Neural cell (in vitro differentiated cells): ENCODE results near the gene RNF145.

Source experiments
- CTCF ChIP-seq: fragments of 450-650 bp; IDR thresholded peaks from 2 replicates; pipeline ENCODE4 v1.5.1; 2014; ENCODE audit warnings: antibody characterized with exemption, mild to moderate bottlenecking, moderate library complexity; ENCODE audit not compliant: poor library complexity, severe bottlenecking
- EP300 ChIP-seq: fragments of 450-650 bp; conservative IDR thresholded peaks from 2 replicates; pipeline ENCODE4 v1.6.1; 2014; ENCODE audit warnings: antibody characterized with exemption, mild to moderate bottlenecking, moderate library complexity; ENCODE audit not compliant: poor library complexity, severe bottlenecking
- EZH2 ChIP-seq: fragments of 200-600, 300-800 bp; shearing (Covaris generic), sonication (generic); IDR thresholded peaks from 2 replicates; pipeline ENCODE4 v1.6.1; 2014; ENCODE audit warnings: antibody characterized with exemption, low read length, borderline replicate concordance, mild to moderate bottlenecking; ENCODE audit not compliant: insufficient read depth, poor library complexity, severe bottlenecking
- MXI1 ChIP-seq: fragments of 450-650 bp; conservative IDR thresholded peaks from 2 replicates; pipeline ENCODE4 v1.6.1; 2014; ENCODE audit warnings: antibody characterized with exemption, mild to moderate bottlenecking; ENCODE audit not compliant: poor library complexity, severe bottlenecking
- POLR2AphosphoS5 ChIP-seq: IDR thresholded peaks from 2 replicates; pipeline ENCODE4 v1.6.1; 2012
- RAD21 ChIP-seq: fragments of 450-650 bp; conservative IDR thresholded peaks from 2 replicates; pipeline ENCODE4 v1.6.1; 2014; ENCODE audit warnings: antibody characterized with exemption, mild to moderate bottlenecking, moderate library complexity
- REST ChIP-seq: IDR thresholded peaks from 2 replicates; pipeline ENCODE4 v1.6.1; 2012; ENCODE audit warnings: borderline replicate concordance
- TAF1 ChIP-seq: IDR thresholded peaks from 2 replicates; pipeline ENCODE4 v1.6.1; 2012; ENCODE audit warnings: low read depth

- TF ChIP-seq REST (no peak), CTCF (no peak), RAD21 (no peak), EZH2 (no peak), EP300 (no peak), POLR2AphosphoS5 (no peak), MXI1 (no peak), TAF1 (no peak)
These were observed 46.2 kb downstream of the RNF145 start for GRCh38 chr5:159163027-159163700.
